RWPE1 (cell line): Measurements from ENCODE around the gene CD300LD.

ENCODE experiments used
- CTCF ChIA-PET: fragments of 350-600 bp; sonication (Branson Sonifier 250); formaldehyde crosslinking; extraction: SDS; loops from one replicate; lab custom pipeline; 2021; lab: Yijun Ruan, JAX
- POLR2A ChIA-PET: fragments of 400-600 bp; formaldehyde crosslinking; extraction: SDS; loops from one replicate; lab custom pipeline; 2020; ENCODE audit warnings: antibody characterized with exemption; ENCODE audit not compliant: low non-redundant PET; lab: Yijun Ruan, JAX
- DNase-seq: peaks from one replicate; pipeline ENCODE4 v3.0.0; 2012; ENCODE audit warnings: low spot score
- H3K27ac ChIP-seq: fragments of 450-650 bp; 2 replicates; pipeline ENCODE4 v1.5.1; 2017
- TF ChIP-seq, protein P1 (sequence below): fragments of 450-650 bp; conservative IDR thresholded peaks from 2 replicates; pipeline ENCODE4 v1.5.1; 2017; ENCODE audit warnings: low read depth, mild to moderate bottlenecking

CD300LD gene

GRCh38 chr17:74550602-74551001 lies 41.5 kb downstream of the CD300LD start:
- POLR2A ChIA-PET, result no interaction called here
- TF ChIP-seq, protein P1, sequence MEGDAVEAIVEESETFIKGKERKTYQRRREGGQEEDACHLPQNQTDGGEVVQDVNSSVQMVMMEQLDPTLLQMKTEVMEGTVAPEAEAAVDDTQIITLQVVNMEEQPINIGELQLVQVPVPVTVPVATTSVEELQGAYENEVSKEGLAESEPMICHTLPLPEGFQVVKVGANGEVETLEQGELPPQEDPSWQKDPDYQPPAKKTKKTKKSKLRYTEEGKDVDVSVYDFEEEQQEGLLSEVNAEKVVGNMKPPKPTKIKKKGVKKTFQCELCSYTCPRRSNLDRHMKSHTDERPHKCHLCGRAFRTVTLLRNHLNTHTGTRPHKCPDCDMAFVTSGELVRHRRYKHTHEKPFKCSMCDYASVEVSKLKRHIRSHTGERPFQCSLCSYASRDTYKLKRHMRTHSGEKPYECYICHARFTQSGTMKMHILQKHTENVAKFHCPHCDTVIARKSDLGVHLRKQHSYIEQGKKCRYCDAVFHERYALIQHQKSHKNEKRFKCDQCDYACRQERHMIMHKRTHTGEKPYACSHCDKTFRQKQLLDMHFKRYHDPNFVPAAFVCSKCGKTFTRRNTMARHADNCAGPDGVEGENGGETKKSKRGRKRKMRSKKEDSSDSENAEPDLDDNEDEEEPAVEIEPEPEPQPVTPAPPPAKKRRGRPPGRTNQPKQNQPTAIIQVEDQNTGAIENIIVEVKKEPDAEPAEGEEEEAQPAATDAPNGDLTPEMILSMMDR, result no peak
- CTCF ChIA-PET, result no interaction called here

DNA sequence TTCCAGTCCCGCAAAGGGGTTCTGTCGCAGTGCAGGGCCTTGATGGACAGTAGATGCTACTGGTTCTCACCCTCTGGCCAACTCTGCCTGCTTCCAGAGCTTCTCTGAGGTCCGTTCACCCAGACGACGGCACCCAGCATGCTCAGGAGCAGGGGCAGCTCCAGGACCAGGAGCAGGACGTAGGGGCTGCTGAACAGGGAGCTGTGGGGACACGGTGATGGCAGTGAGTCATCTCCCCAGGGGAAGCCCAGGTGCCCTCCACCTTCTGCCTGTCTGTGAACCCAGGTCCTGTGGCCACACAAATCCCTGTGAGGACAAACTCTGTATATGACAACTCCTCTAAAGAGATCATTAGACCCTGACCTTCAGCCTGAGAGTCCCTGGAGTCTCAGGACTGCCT lies 42.7 kb downstream of the CD300LD start:
- no peak for DNase-seq
- ChIA-PET CTCF (no interaction called here), POLR2A (no interaction called here)
- TF ChIP-seq, protein P1, result no peak
- H3K27ac ChIP-seq, result no peak overlapping the region

More at GRCh38 chr17:74550602-74551001, 41.5 kb downstream of the CD300LD start:
- no peak overlapping the region for H3K27ac ChIP-seq
- no peak for DNase-seq

- no peak for DNase-seq
- ChIA-PET POLR2A (no interaction called here), CTCF (no interaction called here)
- no peak overlapping the region for H3K27ac ChIP-seq
- TF ChIP-seq, protein P1, result no peak
These were observed 44.3 kb downstream of the CD300LD start for GRCh38 chr17:74547736-74548135.

DNA sequence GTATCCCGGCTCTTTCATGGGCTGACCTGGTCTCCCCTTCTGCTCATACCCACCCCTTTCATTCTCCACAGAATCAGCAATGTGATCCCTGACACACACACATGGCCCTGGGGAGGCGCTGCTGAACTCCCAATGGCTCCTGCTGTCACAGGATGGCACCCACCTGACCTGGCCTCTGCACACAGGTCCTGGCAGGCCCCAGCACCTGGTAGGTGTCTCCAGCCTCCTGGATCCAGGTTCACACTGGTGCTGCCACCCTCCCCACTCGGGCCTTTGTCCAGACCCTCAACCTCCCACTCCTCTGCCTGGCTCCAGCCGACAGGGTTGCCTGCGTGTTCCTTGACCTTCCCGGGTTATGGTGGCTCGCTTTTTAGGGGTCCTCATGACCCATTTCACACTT lies 44.8 kb downstream of the CD300LD start:
- no peak for DNase-seq
- no peak overlapping the region for H3K27ac ChIP-seq
- ChIA-PET CTCF (no interaction called here), POLR2A (no interaction called here)
- TF ChIP-seq, protein P1, result no peak

- TF ChIP-seq, protein P1, result no peak
- CTCF ChIA-PET, result no interaction called here
- no peak for DNase-seq
- H3K27ac ChIP-seq, result no peak overlapping the region
- POLR2A ChIA-PET, result no interaction called here
These were observed 45.5 kb downstream of the CD300LD start for GRCh38 chr17:74546586-74546985.

GRCh38 chr17:74545843-74546230 lies 46.2 kb downstream of the CD300LD start, which contains the start of gene CD300C:
Gene CD300C (minus strand): TSS chr17:74546115. CDS start chr17:74545782, 333 bp downstream.
- CTCF ChIA-PET, result interaction anchor here (1.2 kb wide), 1 partner anchor 20 kb away, joined by 6 read pairs; no protein-coding TSS in a partner anchor
- POLR2A ChIA-PET, result no interaction called here
- TF ChIP-seq, protein P1, result no peak
- DNase-seq, result no peak
- H3K27ac ChIP-seq, result no peak within 1 kb of the TSS
